GM12878 (cell line): ENCODE results near the gene ZNF451. TPM values are rescaled to one million over a fixed set of nuclear protein-coding genes. Genes with fewer than 3 reads are reported as not detected.

ENCODE experiments used
- ATF3 ChIP-seq: IDR thresholded peaks from 2 replicates; pipeline ENCODE4 v1.6.1; 2011; ENCODE audit warnings: low read depth, mild to moderate bottlenecking, low read length, moderate library complexity, borderline replicate concordance; ENCODE audit errors: extremely low read depth
- ATF7 ChIP-seq: fragments of 450-650 bp; IDR thresholded peaks from 2 replicates; pipeline ENCODE4 v1.6.1; 2016; ENCODE audit warnings: low read depth, mild to moderate bottlenecking
- BACH1 ChIP-seq: fragments of 450-650 bp; IDR thresholded peaks from 2 replicates; pipeline ENCODE4 v1.6.1; 2017; ENCODE audit warnings: mild to moderate bottlenecking, borderline replicate concordance
- BCL11A ChIP-seq: IDR thresholded peaks from 2 replicates; pipeline ENCODE4 v1.6.1; 2011; ENCODE audit warnings: low read depth, low read length
- CEBPB ChIP-seq, 2 experiments: fragments of 150-350 bp in 1 of 2; IDR thresholded peaks; 2 replicates each; pipeline ENCODE4 v1.6.1; 2012 to 2014; ENCODE audit warnings: low read depth in 2 of 2, low read length in 2 of 2, borderline replicate concordance in 1 of 2, inconsistent platforms in 1 of 2
- DPF2 ChIP-seq: fragments of 450-650 bp; IDR thresholded peaks from 2 replicates; pipeline ENCODE4 v1.6.1; 2017; ENCODE audit warnings: mild to moderate bottlenecking
- E2F8 ChIP-seq: fragments of 450-650 bp; IDR thresholded peaks from 2 replicates; pipeline ENCODE4 v1.6.1; 2018; ENCODE audit warnings: mild to moderate bottlenecking, low read depth, moderate library complexity; ENCODE audit not compliant: partially characterized antibody
- EED ChIP-seq: sonication (generic); IDR thresholded peaks from 2 replicates; pipeline ENCODE4 v1.6.1; 2016; ENCODE audit warnings: antibody characterized with exemption, low read depth
- GABPA ChIP-seq: IDR thresholded peaks from 2 replicates; pipeline ENCODE4 v1.6.1; 2014; ENCODE audit warnings: antibody characterized with exemption, low read depth, mild to moderate bottlenecking, inconsistent platforms
- JUNB ChIP-seq: IDR thresholded peaks from 2 replicates; pipeline ENCODE4 v1.6.1; 2016; ENCODE audit warnings: antibody characterized with exemption, mild to moderate bottlenecking
- MEF2A ChIP-seq: IDR thresholded peaks from 2 replicates; pipeline ENCODE4 v1.6.1; 2011; ENCODE audit warnings: low read depth, mild to moderate bottlenecking, low read length, moderate library complexity; ENCODE audit not compliant: insufficient read depth
- MEF2B ChIP-seq: fragments of 450-650 bp; IDR thresholded peaks from 2 replicates; pipeline ENCODE4 v1.6.1; 2018; ENCODE audit warnings: mild to moderate bottlenecking, moderate library complexity; ENCODE audit not compliant: partially characterized antibody, poor library complexity, severe bottlenecking
- MTA2 ChIP-seq: fragments of 450-650 bp; IDR thresholded peaks from 2 replicates; pipeline ENCODE4 v1.6.1; 2016; ENCODE audit warnings: low read depth, mild to moderate bottlenecking, moderate library complexity
- NFIC ChIP-seq: IDR thresholded peaks from 2 replicates; pipeline ENCODE4 v1.6.1; 2012; ENCODE audit warnings: low read depth, mild to moderate bottlenecking, inconsistent platforms, low read length, moderate library complexity
- POLR2AphosphoS2 ChIP-seq: IDR thresholded peaks from 2 replicates; pipeline ENCODE4 v1.6.1; 2011; ENCODE audit warnings: low read depth, mild to moderate bottlenecking, low read length, improper control_type of control experiment, moderate library complexity
- RAD21 ChIP-seq: IDR thresholded peaks from 2 replicates; pipeline ENCODE4 v1.6.1; 2011; ENCODE audit warnings: mild to moderate bottlenecking, low read depth, low read length, moderate library complexity; ENCODE audit not compliant: insufficient read depth
- RAD51 ChIP-seq: fragments of 450-650 bp; IDR thresholded peaks from 2 replicates; pipeline ENCODE4 v1.6.1; 2016; ENCODE audit warnings: moderate library complexity, mild to moderate bottlenecking, inconsistent platforms
- SPI1 ChIP-seq: IDR thresholded peaks from 2 replicates; pipeline ENCODE4 v1.6.1; 2011; ENCODE audit warnings: low read depth, mild to moderate bottlenecking, low read length, moderate library complexity, borderline replicate concordance; ENCODE audit not compliant: insufficient read depth
- ZNF24 ChIP-seq: fragments of 450-650 bp; IDR thresholded peaks from 2 replicates; pipeline ENCODE4 v1.6.1; 2017; ENCODE audit warnings: antibody characterized with exemption, mild to moderate bottlenecking
- polyA plus RNA-seq, 11 experiments: library from polyadenylated mRNA; depleted of rRNA in 4 of 11; unstranded in 6 of 11; stranded (reverse) in 5 of 11; fragments of >200 nt; fragmentation: Nextera tagmentation in 4 of 11; fragmentation: Illumina TruSeq in 1 of 11; extraction: Ambion mirVana in 4 of 11; extraction: Trizol in 1 of 11; gene quantifications; 1 replicate in 1 of 11; 2 replicates in 10 of 11; pipeline versions ENCODE4 v1.2.1 to v1.2.3, GENCODE V29; 2011 to 2016; ENCODE audit warnings: inconsistent platforms in 2 of 11, missing spikeins in 2 of 11, low read depth in 1 of 11
- total RNA-seq, 4 experiments: library from RNA; depleted of rRNA in 3 of 4; stranded (reverse); fragments of >200 nt in 3 of 4; fragmentation: Illumina TruSeq in 1 of 4; extraction: Trizol in 1 of 4; gene quantifications; 2 replicates each; pipeline versions ENCODE4 v1.2.1 to v1.2.3, GENCODE V29; 2013 to 2021

ZNF451 gene
- total and polyA plus RNA-seq, 10 of the 15 experiments (the other 5 are each of a cell fraction or from before 2014, with no cell fraction given): 6.5 to 44.4 (median 23.8) TPM

- TF ChIP-seq E2F8 (no peak), ZNF24 (peak; percentile 95), RAD21 (peak; percentile 19; the same call in 1 of the 2 replicates), ATF3 (no peak), RAD51 (peak; percentile 39; the same call in 1 of the 2 replicates), DPF2 (peak; percentile 85), NFIC (peak; percentile 72), SPI1 (peak; percentile 97), MEF2A (peak; percentile 67; the same call in 1 of the 2 replicates), CEBPB (IDR thresholded peaks at IDR 0.05; ENCODE audit: borderline replicate concordance in 1 of 2, low read depth in 2 of 2, low read length in 2 of 2) (0 out of 4 replicates have a peak, but pooled peaks of 1 of the 2 experiments have one; percentile 51), ATF7 (peak; percentile 81), POLR2AphosphoS2 (no peak), JUNB (peak; percentile 66), GABPA (no peak), MTA2 (peak; percentile 62; the same call in 1 of the 2 replicates), BCL11A (peak; percentile 46; the same call in 1 of the 2 replicates), BACH1 (no peak), EED (peak; percentile 37; the same call in 1 of the 2 replicates), MEF2B (peak; percentile 9)
- TF ChIP-seq, all 136 proteins: peak for 23
Measured at GRCh38 chr6:57108691-57109090, 18.7 kb downstream of the ZNF451 start (continued).
